Daoy (cell line): ENCODE measurements around the gene PPP1CA. TPM values are rescaled to one million over a fixed set of nuclear protein-coding genes. Genes with fewer than 3 reads are reported as not detected.

Source experiments
- DNase-seq: peaks from one replicate; pipeline ENCODE4 v3.0.0-alpha.2; 2015; ENCODE audit warnings: low read depth
- total RNA-seq: library from RNA; depleted of rRNA; stranded (reverse); fragments of >200 nt; shearing (Covaris generic); gene quantifications from 2 replicates; pipeline ENCODE4 v1.2.3, GENCODE V29; 2014; rRNA removed

Gene PPP1CA
- 220 and 273 TPM in 2 replicates for total RNA-seq

- peak; percentile 94 for DNase-seq
Measured at GRCh38 chr11:67401495-67402191, at the start of gene PPP1CA. Gene PPP1CA (minus strand): TSS chr11:67401858. CDS start chr11:67401782, 76 bp downstream.

DNA sequence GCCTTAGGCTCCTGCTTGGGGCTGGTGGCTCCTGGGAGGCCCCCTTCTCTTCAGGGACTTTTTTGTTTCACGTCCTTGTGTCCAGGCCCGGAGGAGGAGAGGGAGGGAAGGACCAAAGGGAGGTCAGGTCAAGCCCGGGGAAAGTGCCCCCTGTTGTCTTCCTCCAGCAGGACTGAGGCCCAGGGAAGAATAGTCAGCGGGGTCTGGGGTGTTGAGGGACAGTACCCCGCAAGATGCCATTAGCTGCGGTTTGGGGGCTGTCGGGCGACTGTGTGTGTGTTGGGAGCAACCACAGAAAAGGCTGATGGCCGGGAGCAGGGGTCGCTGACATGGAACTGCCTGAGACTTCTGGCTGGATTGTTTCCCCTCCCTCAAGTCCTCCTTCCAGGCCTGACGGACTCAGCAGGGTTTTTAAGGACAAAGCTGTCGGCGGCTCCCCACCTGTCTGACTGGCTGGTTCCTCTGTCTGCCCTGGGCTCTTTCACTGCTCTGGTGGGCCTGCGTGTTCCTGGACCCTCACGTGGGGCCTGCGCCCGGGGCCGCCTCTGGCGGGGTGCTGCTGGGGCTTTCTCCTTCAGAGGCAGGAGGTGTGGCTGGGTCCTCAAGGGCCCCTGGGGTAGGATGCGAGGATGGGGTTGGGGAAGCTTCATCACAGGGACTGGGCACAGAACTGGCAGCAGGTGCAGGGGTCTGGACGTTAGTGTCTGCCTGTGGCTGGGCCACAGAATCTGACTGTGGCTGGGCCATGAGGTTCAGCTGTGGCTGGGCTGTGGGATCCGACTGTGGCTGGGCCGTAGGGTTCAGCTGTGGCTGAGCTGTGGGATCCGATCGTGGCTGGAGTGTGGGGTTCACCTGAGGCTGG is 49.4 kb upstream of the PPP1CA start:
- no peak for DNase-seq

DNA sequence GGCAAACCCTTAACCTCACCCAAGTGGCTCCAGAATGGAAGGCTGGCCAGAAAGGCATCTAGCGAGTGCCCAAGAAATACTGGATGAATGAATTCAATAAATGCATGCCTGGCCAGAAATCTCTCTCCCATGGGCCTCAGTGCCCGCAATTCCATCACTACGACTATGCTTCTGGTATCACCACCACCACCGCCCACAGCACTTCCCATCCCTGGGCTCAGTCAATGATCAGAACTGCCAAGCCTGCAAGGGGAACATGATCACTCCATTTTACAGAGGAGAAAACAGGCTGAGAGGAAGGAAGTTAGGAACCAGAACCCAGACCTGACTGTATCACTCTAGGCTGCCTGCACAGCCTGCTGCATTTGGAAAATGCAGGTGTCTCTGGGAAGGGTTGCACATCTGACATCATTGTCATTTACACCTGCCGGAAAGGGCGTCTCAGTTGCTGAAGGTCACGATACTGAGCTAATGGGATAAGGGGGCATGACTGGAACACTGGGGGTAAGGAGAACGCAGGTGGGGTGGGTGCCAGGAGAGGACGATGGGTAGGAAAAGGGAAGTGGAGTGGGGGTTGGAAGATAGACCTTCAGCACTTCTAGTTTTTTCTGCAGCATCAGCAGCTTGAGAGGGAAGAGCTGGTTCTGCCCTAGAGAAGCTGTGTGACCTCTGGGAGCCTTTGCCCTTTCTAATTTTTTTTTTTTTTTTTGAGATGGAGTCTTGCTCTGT is 47.6 kb upstream of the PPP1CA start:
- no peak for DNase-seq

DNA sequence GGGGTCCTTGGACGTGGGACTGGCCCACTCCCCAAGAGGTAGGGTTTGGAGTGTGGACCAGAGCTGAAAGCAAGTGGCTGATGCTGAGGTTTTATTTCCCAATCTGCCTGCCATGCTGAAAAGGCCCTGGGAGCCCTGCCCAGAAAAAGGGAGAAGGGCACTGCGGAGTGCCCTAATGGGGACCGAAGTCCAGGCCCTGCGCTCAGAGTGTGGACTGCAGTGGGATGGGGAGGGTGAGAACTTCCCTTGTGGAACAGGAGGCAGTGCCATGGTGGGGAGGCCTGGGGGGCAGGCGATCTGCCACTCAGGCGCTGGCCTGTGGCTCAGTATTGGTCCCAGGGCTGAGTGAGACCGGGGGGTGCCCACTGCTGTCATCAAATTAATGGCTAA is 46.6 kb upstream of the PPP1CA start:
- no peak for DNase-seq

GRCh38 chr11:67445515-67445914 is 43.9 kb upstream of the PPP1CA start:
- DNase-seq, result no peak

DNA sequence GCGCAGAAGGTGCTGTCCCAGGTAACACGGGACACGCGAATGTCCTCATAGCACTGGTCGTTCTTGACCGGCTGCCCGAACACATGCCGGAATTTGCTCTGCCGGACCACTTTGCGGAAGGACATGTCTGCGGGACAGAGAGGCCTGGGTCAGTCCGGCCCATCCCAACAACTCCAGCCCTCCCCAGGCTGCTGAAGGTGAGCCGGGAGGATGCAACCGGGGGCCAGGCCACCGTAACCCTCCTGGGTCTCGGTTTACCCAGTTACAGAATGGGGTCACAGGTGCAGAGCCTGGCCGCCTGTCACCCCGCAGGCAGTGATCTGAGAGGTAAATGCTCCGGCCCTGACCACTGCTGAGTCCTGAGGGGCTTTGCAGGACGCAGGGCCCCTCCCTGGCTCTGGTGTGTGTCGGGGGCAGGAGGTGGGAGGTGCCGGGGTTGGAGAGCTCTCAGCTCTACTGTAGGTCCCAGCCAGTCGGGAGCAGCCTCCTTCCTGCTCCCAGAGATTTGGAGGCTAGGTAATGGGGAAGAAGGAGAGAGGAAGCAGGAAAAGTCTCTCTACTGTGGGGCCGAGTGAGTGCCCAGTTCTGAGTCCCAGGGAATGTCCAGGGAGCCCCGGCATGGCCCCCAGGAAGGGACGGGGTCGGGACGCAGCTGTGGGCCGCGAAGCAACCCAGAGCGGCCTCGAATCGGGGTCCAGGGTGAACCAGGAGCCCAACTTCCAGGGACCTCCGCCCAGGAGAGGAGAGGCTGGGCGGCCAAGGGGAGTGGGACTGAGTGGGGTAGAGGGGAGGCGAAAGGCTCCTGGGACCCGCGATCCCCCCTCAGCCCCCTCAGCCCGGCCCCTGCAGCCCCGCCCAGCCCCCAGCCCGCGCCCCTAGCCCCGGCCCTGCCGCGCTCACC is 41.1 kb upstream of the PPP1CA start:
- no peak for DNase-seq

DNA sequence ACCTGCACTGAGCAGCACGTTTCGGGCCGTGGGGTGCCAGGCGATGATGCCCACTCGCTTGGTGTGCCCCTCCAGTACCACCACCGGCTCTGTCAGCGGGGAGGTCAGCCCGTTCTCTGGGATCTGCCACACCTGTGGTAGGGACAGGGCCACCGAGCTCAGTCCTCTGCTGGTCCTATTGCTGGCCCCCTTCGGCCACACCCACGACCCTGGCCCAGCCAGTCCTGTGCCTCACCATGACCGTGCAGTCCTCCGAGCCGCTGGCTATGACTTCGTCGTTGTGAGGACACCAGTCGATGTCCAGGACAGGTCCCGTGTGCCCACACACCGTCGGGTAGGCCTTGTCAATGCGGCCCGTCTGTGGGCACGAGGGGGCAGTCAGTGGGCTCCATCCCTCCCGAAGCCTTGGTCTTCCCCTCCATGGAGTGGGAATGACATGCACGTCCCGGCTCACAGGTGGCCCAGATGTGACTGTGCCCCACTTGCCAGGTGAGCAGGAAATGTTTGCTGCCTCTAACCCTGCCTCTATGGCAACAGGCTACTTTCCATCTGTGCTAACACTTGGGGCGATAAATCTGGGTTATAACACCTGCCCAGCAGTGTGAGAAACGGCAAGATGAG is 40.2 kb upstream of the PPP1CA start:
- DNase-seq, result no peak

- no peak for DNase-seq
Measured at GRCh38 chr11:67441098-67441563, 39.5 kb upstream of the PPP1CA start.

DNA sequence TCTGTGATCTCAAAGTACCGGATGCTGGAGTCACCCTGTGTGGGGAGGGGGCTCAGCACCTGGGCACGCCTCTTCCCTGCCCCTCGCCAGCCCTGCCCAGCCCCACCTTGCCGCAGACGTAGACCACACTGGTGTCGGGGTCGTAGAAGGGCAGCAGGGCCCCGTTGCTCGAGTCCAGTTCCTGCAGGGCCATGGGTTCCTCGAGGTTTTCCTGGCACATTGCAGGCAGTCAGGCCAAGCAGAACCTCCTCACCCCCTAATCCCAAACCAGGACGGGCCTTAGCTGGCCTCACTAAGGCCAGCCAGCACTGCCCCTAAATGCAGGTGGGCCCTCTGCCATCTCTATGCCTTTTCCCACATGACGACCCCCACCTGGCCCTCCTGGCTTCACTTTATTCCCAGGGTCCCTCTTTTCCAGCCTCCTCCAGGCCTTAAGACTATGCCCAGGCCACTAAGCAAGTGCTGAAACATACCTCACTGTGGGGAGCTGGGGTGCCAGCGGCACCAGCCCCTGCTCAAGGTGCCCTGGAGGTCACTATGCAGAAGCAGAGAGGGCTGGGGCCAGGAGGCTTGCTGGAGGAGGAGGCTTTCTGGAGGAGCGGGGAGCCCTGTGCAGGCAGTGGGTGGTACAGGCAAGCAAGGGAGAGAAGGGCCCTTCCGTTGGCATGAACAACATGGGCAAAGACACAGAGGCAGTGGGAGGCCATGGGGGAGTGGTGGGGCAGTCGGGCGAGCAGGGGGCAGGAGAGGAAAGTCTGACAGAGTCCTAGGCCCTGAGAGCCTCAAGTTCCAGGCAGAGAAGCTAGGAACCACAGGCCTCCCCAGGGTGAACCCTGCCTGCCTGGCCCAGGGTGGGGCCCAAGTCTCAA is 38.8 kb upstream of the PPP1CA start:
- no peak for DNase-seq

- peak; percentile 49 for DNase-seq
Measured at GRCh38 chr11:67439321-67440228, 37.9 kb upstream of the PPP1CA start.

DNA sequence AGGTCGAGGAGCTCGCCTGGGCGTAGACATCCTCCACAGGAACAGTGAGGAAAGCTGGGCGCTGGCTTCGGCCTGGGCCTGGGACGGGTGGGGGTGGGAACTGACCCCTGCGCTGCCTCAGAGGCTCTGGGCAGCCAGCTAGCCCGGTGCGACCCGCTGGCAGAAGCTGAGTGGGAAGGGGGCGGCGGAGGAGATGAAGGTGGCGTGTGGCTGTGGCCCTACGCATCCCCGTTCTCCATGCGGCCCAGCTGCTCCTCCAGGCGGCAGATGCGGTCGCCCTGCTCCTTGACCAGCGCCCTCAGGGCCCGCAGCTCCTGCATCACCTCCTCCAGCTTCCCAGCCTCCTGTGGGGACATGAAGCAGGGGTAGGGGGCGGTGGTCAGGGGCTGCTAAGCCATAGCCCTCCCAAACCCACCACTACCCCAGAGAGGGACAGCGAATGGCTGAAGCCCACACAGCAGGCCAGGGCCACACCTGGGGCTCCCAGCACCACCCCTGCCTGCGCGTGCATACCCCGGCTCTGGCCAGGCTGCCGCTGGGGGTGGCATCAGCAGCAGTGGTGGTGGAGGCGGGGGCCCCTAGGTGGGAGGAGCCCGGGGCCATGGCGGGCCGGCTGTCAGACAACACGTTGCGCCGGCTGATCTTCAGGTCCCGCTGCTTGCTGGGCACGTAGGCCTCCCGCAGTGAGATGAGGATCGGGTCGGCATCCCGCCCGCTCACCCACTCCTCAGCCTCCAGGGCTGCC is 36.7 kb upstream of the PPP1CA start:
- DNase-seq, result no peak

GRCh38 chr11:67437809-67438157 is 36.1 kb upstream of the PPP1CA start:
- DNase-seq, result no peak

GRCh38 chr11:67437082-67437808 is 35.6 kb upstream of the PPP1CA start, which contains the start of gene PTPRCAP:
Gene PTPRCAP (minus strand): TSS chr11:67437682. CDS start chr11:67437619, 63 bp downstream.
- DNase-seq, result no peak

GRCh38 chr11:67436459-67437081 is 34.9 kb upstream of the PPP1CA start:
- DNase-seq, result no peak

- no peak for DNase-seq
Measured at GRCh38 chr11:67435727-67436458, 34.2 kb upstream of the PPP1CA start.
